ENCODE data around the gene ACAA1.
"Not testable (repeated sequence)": the region's sequence is repeated elsewhere in the genome, so short reads cannot be mapped to it uniquely, and the experiment has no call there.

The ACAA1 gene

DNA sequence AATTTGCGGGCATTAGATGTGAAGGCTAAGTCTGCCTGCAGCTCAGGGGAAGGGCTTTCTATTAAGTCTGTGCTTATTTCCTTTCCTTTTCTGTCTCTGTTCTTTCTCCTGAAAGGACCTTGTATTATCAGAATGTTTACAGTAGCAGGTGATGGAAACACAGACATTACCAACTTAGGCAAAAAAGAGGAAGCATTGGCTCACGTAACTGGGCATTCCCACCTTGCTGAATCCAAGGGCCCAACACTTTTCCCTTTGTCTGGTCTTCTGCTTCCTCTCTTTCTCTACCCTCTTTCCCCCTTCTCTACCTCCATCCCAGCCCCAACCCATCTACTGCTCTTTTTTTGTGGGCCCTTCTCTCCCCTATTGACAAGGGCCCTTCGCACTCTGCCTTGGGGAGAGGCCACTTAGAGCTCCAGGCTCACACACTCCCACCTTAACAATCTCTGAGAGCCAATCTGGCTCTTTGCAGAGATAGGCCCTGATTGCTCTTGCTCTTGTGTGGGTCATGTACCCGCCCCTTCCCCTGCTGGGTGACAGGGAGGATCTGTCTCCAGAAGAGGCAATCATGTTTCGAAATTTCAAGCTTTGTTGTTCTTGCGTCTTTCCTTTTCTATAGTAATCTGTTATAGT is 35.0 kb downstream of the ACAA1 start:
- DNase-seq (ENCODE audit: low spot score) = no peak

GRCh38 chr3:38100498-38100897 is 36.4 kb downstream of the ACAA1 start:
- DNase-seq (ENCODE audit: low spot score) = no peak

DNA sequence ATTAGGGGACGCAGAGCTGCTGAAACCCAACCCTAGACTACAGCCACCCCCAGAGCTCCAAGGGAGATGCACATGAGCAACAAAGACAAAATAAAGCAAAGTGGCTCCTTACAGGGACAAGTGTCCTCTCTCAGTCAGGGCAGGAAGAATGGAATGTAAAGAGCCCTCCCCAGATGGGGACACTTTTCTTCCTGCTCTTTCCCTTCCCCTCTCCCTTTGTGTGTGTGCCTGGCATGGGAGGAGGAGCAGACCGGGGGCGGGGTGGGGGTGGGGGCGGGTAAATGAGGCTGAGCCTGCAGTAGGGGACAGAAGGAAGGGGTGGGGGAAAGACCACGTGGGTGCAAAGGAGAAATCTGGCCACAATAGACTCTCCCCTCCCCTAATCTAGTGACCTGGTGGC is 37.4 kb downstream of the ACAA1 start:
- no peak for DNase-seq (ENCODE audit: low spot score)

GRCh38 chr3:38098376-38098723 is 38.6 kb downstream of the ACAA1 start:
- no peak for DNase-seq (ENCODE audit: low spot score)

- no peak for DNase-seq (ENCODE audit: low spot score)
Observed at GRCh38 chr3:38097446-38098375, 39.2 kb downstream of the ACAA1 start.

DNA sequence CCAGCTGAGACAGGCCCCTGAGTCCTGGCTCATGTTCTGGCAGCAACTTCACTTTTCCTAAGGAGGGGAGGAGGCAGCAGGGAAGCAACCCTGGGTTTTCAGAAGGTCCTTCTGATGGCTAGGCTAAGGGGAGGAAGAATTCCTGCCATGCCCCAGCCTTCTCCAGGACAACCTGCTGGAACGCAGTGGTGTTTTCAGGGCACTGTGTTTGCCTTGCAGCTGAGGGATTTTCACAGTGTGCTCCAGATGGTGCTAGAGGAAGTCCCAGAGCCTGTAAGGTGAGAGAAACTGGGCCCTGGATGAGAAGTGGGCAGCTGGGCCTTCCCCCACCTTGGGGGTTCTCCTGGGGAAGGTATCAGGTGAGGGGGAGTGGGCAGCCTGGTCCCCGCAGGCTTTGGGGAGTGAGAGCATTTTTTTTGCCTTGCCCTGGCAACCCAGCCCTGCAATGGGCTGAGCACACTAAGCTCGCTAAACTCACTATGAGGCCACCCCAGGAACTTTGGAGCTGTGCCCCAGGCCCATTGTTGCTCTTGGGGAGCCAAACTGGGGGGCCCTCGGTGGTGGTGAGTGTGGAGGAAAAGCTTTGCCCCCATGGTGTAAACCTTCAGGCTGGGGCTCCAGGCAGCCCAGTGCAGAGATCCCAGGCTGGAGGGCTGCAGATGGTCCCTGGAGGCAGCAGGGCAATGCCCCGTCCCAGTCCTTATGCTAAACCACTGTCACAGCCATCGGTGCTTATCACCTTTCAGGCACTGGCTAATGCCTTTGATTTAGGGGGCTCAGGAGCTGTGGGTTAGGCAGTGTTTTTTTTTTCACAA is 41.1 kb downstream of the ACAA1 start:
- peak; percentile 19 for DNase-seq (ENCODE audit: low spot score)

DNA sequence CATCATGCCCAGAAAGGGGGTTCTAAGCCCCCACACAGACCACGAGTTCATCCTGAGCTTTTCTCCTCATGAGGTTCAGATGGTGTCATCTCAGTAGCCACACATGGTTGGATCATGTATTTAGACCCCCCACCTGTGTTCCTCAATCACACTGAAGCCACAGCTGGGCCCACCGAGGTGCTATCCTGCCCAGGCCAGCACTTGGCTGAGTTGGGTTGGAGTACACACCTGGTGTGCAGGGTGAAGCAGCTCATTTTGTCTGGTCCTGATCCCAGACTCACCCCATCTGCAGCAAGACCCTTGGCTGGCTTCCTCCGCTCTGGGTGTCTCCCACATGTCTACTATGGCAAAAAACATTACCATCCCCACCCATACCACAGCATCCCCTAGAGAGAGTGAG is 41.9 kb downstream of the ACAA1 start:
- no peak for DNase-seq (ENCODE audit: low spot score)

- no peak for DNase-seq (ENCODE audit: low spot score)
Observed at GRCh38 chr3:38090453-38090852, 46.5 kb downstream of the ACAA1 start.

- no peak for DNase-seq (ENCODE audit: low spot score)
Observed at GRCh38 chr3:38089163-38089562, 47.8 kb downstream of the ACAA1 start.

DNA sequence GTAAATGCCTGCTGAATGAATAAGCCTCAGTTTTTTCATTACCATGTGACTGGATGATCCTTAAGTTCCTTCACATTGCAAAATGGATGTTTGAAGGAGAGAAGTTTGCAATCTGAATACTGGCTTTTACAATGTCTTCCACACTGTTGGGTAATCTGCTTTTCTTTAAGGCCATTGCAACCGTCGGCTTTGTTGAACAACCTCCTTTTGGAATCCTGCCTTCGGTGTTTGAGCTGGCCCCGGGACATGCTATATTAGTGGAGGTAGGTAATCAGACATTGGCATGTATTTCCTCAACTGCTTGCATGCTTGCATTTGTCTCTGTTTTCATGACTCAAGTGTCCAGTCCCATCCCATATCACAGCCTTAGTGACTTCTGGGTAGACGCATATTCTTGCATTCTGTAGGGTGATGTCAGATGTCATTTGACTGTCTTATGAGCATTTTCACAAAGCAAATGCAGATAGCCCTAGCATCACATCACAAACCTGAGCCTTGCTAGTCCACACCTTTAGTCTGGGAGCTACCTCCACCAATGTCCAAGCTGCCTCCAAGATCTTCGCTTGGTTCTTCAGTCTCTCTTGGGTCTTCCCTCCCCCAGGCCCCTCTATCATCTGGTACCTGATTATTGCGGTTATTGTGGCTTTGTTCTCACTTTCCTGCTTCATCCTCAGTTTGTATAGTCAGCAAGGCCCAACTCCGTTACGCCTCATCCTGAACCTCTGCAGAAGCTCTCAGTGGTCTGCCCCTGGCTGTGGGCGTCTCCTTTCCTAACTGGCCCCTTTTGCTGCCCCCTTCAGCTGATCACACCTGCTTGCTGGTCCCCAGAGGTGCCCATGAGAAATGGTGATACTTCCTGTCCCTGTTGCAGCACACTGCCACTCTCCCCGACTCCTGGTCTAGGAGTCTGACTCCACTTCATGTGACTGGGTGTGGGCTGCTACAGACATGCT is 48.5 kb downstream of the ACAA1 start:
- no peak for DNase-seq (ENCODE audit: low spot score)

- not testable (repeated sequence) for DNase-seq (ENCODE audit: low spot score)
Observed at GRCh38 chr3:38087278-38087677, 49.6 kb downstream of the ACAA1 start.

GRCh38 chr3:38086496-38086895 is 50.4 kb downstream of the ACAA1 start:
- DNase-seq (ENCODE audit: low spot score) = no peak

DNA sequence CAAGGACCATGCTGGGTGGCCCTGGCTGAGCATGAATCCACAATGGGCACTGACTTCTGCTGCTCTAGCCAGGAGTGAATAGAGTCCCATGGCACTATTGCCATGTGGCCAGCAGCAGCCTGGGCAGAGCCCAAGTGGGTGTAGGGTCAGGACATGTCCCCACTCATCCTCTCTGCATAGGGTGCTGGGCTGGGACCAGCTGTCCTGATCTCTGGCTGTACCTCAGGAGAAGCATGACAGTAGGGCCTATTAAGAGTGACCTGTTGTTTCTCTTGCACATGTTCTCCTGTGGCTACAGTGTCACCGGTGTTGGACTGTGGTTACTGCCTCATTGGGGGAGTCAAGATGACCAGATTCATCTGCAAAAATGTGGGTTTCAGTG is 51.0 kb downstream of the ACAA1 start:
- no peak for DNase-seq (ENCODE audit: low spot score)

- no peak for DNase-seq (ENCODE audit: low spot score)
Observed at GRCh38 chr3:38085311-38085942, 51.5 kb downstream of the ACAA1 start.

DNA sequence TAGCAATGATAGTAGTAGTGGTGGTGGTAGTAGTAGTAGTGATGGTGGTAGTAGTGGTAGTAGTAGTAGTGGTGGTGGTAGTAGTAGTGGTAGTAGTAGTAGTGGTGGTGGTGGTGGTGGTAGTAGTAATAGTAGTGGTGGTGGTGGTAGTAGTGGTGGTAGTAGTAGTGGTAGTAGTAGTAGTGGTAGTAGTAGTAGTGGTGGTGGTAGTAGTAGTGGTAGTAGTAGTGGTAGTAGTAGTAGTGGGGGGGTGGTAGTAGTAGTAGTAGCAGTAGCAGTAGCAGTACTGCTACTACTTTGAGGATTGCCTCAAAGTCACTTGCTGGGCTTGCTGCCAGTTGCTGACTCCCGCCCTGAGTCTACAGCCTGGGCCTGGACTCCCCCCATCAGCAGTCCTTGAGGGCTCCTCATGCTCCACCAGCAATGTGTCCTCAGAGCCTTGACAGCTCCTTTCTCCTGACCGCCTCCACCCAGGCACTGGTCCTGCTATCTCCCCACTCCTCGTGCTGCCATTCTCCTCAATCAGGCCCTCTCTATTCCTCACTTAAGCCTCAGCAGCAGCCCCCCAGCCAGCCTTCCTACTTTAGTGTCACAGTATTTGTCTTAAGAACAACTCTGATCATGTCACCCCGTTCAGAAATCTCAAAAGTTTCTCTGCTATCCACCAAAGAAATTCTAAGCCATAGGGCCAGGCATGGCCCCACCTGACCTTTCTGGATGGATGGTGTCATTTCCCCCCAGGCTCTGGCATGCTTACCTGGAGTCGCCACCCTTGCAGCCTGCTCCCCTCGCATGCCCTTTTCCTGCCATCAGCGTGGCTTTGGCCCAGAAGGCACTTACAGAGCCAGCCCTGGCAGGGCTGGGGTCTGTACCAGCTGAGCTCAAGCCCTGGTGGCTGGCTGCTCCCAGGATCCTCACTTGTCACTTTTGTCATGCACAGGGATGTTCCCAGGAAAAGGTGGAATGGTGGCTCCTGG is 52.3 kb downstream of the ACAA1 start:
- DNase-seq (ENCODE audit: low spot score) = no peak

GRCh38 chr3:38083871-38084333 is 53.0 kb downstream of the ACAA1 start:
- DNase-seq (ENCODE audit: low spot score) = no peak

- not testable (repeated sequence) for DNase-seq (ENCODE audit: low spot score)
Observed at GRCh38 chr3:38083254-38083653, 53.7 kb downstream of the ACAA1 start.

DNA sequence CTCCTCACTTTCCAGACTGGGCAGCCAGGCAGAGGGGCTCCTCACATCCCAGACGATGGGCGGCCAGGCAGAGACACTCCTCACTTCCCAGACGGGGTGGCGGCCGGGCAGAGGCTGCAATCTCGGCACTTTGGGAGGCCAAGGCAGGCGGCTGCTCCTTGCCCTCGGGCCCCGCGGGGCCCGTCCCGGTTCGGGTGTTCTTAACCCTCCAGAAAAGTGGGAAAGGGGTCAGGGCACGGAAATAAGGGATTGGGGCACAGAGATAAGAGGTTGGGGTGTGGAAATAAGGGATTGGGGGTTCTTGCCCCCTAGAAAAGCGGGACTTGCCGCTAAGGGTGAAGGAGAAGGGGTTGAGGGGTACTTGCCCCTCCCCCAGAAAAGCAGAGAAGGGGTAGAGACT is 54.6 kb downstream of the ACAA1 start:
- DNase-seq (ENCODE audit: low spot score) = not testable (repeated sequence)

- not testable (repeated sequence) for DNase-seq (ENCODE audit: low spot score)
Observed at GRCh38 chr3:38077073-38077472, 59.9 kb downstream of the ACAA1 start.

Measured in pons (tissue), 1 donor.